HFF-Myc (cell line): ENCODE results near the gene RILP.

ENCODE experiments used
- DNase-seq: peaks from one replicate; pipeline ENCODE4 v3.0.0-alpha.2; 2011; ENCODE audit warnings: low read depth; ENCODE audit errors: extremely low read depth
- H3K4me3 ChIP-seq: replicated peaks from 2 replicates; pipeline ENCODE4 v1.5.1; 2011; ENCODE audit warnings: low read depth, mild to moderate bottlenecking, control low read depth, low read length
- CTCF ChIP-seq: IDR thresholded peaks from 2 replicates; pipeline ENCODE4 v1.5.1; 2012; ENCODE audit warnings: mild to moderate bottlenecking, low read depth, low read length, control low read depth; ENCODE audit errors: missing control alignments

Gene RILP

GRCh38 chr17:1627182-1627981 is 22.3 kb downstream of the RILP start:
- no peak for DNase-seq
- no peak for TF ChIP-seq CTCF
- peak overlapping the region; percentile 60 for H3K4me3 ChIP-seq

- no peak overlapping the region for H3K4me3 ChIP-seq
- no peak for DNase-seq
- no peak for TF ChIP-seq CTCF
Observed at GRCh38 chr17:1626333-1626732, 23.3 kb downstream of the RILP start.

GRCh38 chr17:1625581-1625980 is 24.1 kb downstream of the RILP start:
- no peak for DNase-seq
- no peak overlapping the region for H3K4me3 ChIP-seq
- no peak for TF ChIP-seq CTCF

- no peak overlapping the region for H3K4me3 ChIP-seq
- DNase-seq = no peak
- TF ChIP-seq CTCF = no peak
Observed at GRCh38 chr17:1625053-1625452, 24.6 kb downstream of the RILP start.

GRCh38 chr17:1624650-1625049 is 25.0 kb downstream of the RILP start:
- no peak for DNase-seq

GRCh38 chr17:1623057-1623630 is 26.5 kb downstream of the RILP start:
- H3K4me3 ChIP-seq = no peak overlapping the region
- no peak for TF ChIP-seq CTCF
- no peak for DNase-seq

More at GRCh38 chr17:1624650-1625049, 25.0 kb downstream of the RILP start:
- no peak for TF ChIP-seq CTCF
- no peak overlapping the region for H3K4me3 ChIP-seq
